Motor neuron (in vitro differentiated cells): ENCODE measurements around the gene NMNAT3. TPM values are rescaled to one million over a fixed set of nuclear protein-coding genes. Genes with fewer than 3 reads are reported as not detected.

Source experiments
- ATAC-seq, 8 experiments: fragments of 200-7000 bp; cut with Tn5 transposase; replicated peaks in 6 of 8; 2 replicates each; pipeline ENCODE4 v1.8.0; 2021; ENCODE audit warnings: mild to moderate bottlenecking in 8 of 8, moderate library complexity in 8 of 8
- H3K27ac ChIP-seq, 2 donors: fragments of 250-450 bp; sonication (Bioruptor Pico); 2 replicates each; pipeline ENCODE4 v1.9.0; 2021; ENCODE audit warnings: antibody characterized with exemption in 2 of 2, mild to moderate bottlenecking in 2 of 2, moderate library complexity in 1 of 2
- H3K4me1 ChIP-seq, 2 donors: fragments of 250-450 bp; sonication (Bioruptor Pico); replicated peaks in 1 of 2; 2 replicates each; pipeline ENCODE4 v1.6.1; 2021; ENCODE audit warnings: antibody characterized with exemption in 2 of 2, mild to moderate bottlenecking in 2 of 2, moderate library complexity in 1 of 2
- H3K4me3 ChIP-seq, 5 donors: fragments of 250-450 bp; sonication (Bioruptor Pico); 2 replicates each; pipeline ENCODE4 v1.9.0; 2021; ENCODE audit warnings: antibody characterized with exemption in 5 of 5, mild to moderate bottlenecking in 5 of 5, moderate library complexity in 4 of 5
- WGBS, 10 experiments: fragments of 450-650 bp; shearing (Covaris generic); methylation state at CpG; one replicate each; pipeline ENCODE4 v1.0.0; 2022; 5-methylcytosine and 5-hydroxymethylcytosine counted together
- in situ Hi-C, 9 experiments: fragments of 400-800 bp; cut with MboI; loops; one replicate each; pipeline ENCODE4 v1.15.0; 2021; ENCODE audit warnings: low sequenced_read_pairs in 9 of 9, low pct_unique_long_range_greater_than_20kb in 2 of 9; ENCODE audit not compliant: unreplicated experiment in 9 of 9
- total RNA-seq, 8 experiments: library from RNA; unstranded; fragments of 300-600 nt; gene quantifications; 2 replicates each; pipeline versions ENCODE4 v1.2.3 to v1.2.4, GENCODE V29; 2022

The NMNAT3 gene
- total RNA-seq, 8 experiments from 2014 or later, result 0.66 to 13.4 (median 6.1) TPM

- H3K4me1 ChIP-seq, result peaks cover 18 to 64% of the 10 kb centered on the region in 2 donors
- in situ Hi-C loops, result no loop called here
- no peak overlapping the region for H3K4me3 ChIP-seq
- ATAC-seq, result no peak
- no peak overlapping the region for H3K27ac ChIP-seq
Observed at GRCh38 chr3:139691619-139692018, 13.8 kb upstream of the NMNAT3 start.

GRCh38 chr3:139689708-139690228 is 12.0 kb upstream of the NMNAT3 start:
- in situ Hi-C loops, result no loop called here

DNA sequence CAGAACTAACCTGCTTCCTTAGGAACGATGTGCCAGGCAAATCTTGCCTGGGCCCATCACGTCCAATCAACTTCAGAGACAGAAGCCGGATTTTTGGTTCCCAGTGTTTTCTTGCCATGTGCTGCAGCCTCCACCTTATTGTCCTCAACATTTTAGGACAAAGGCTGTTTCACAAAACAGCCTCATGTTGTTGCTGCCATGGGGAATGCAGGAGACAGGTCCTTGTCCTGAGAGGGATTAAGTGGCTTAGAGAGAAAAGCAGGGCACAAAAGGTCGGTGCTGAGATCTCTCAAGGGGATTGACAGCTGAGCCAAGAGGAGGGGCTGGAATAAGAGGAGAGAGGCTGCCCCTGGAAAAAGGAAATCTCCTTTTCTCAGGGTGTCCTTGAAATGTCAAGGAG is 11.3 kb upstream of the NMNAT3 start:
- ATAC-seq, result peak in 5 of 8 experiments; percentile 47 to 85 (median 73)
- H3K4me3 ChIP-seq, result no peak overlapping the region
- H3K27ac ChIP-seq, result peak overlapping the region in 1 of 2 donors; percentile 32
- peaks cover 15 to 39% of the 10 kb centered on the region in 2 donors for H3K4me1 ChIP-seq
- WGBS, 10 experiments, result 0 to 30% (median 0%) methylated on average over 1 to 2 of the region's 4 CpGs; no CpG with 5 or more reads in 5 of the 10 experiments
- in situ Hi-C loops, result no loop called here

More at GRCh38 chr3:139689708-139690228, 12.0 kb upstream of the NMNAT3 start:
- Histone ChIP-seq H3K4me3 (no peak overlapping the region), H3K27ac (no peak overlapping the region), H3K4me1 (peaks cover 15 to 46% of the 10 kb centered on the region in 2 donors)
- 6 to 80% (median 63%) methylated on average over 1 to 7 of the region's 7 CpGs for WGBS, 10 experiments
- peak in 5 of 8 experiments; percentile 37 to 57 (median 51) for ATAC-seq

DNA sequence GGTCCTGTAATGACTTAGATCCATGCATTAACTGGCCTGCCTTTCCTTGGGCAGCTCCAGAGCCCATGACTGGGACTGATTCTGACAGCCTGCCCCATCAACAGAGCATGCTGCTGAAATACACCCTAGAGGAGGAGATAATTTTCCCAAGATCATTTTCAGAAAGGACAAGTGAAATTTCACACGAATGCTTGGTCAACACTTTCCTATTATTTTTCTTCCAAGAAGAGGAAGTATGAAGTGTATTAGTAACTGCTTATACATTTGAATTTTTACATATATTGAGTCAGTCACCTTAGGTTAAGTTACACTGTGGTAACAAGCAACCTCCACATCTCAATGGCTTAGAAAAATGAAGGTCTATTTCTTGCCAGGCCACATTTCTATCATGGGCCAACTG is 9.7 kb upstream of the NMNAT3 start:
- Histone ChIP-seq H3K27ac (no peak overlapping the region), H3K4me3 (no peak overlapping the region), H3K4me1 (peaks cover 15 to 37% of the 10 kb centered on the region in 2 donors)
- ATAC-seq, result no peak
- WGBS, 10 experiments, result 0 to 90% (median 60%) methylated on average over 1 of the region's 1 CpG; no CpG with 5 or more reads in 5 of the 10 experiments
- in situ Hi-C loops, result no loop called here

GRCh38 chr3:139686624-139687023 is 8.9 kb upstream of the NMNAT3 start:
- WGBS, 10 experiments, result 0 to 100% (median 69%) methylated on average over 1 to 3 of the region's 3 CpGs; no CpG with 5 or more reads in 2 of the 10 experiments
- in situ Hi-C loops, result no loop called here
- H3K4me3 ChIP-seq, result no peak overlapping the region
- no peak overlapping the region for H3K27ac ChIP-seq
- H3K4me1 ChIP-seq, result peaks cover 15 to 37% of the 10 kb centered on the region in 2 donors
- no peak for ATAC-seq

DNA sequence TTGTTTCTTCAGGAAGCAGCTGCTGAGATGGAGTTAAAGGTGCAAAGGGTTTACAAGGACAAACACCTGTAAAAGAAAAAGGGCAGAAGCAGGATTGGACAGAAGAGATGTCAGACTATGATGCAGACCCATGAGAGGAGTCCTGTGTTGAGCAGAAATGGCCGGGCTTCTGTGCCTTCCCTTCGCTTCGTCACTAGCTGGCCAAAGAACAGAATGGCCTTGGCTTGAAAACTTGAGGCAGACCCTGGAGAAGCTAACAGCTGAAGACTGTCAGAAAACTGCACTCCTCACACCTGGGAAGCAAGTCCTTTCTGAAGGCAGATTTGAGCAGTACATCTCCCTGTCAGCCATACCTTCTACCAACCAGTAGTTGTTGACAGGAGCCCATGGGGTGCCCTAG is 8.4 kb upstream of the NMNAT3 start:
- WGBS, 10 experiments, result 51 to 95% (median 79%) methylated on average over 2 to 3 of the region's 3 CpGs; no CpG with 5 or more reads in 6 of the 10 experiments
- in situ Hi-C loops, result no loop called here
- H3K27ac ChIP-seq, result no peak overlapping the region
- H3K4me1 ChIP-seq, result peaks cover 15 to 37% of the 10 kb centered on the region in 2 donors
- ATAC-seq, result no peak
- H3K4me3 ChIP-seq, result no peak overlapping the region

DNA sequence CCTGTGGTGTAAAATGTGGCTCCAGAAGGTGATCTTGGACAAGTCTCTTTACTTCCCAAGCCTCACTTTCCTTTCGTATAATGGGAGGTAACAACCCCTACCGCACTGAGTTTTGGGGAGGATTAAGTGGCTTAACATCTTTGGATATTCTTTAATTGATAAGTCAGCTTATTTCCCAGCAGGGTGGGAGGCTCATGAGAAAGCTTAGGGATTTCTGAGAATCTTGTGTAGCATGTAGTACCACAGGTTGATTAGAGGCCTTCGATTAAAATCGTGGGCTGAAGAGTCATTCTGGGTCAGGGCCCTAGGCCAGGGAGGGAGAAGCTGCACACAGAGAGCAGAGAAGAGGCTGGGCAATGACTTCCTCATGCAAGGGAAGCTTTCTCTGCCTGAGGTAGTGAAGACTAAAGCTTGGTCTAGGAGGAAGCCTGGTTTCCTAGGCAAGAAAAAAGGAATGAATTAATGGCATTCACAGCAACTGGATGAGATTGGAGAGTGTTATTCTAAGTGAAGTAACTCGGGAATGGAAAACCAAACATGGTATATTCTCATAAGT is 1.5 kb upstream of the NMNAT3 start:
- WGBS, 10 experiments, result 11 to 87% (median 79%) methylated on average over 1 to 5 of the region's 5 CpGs; no CpG with 5 or more reads in 2 of the 10 experiments
- no peak for ATAC-seq
- Histone ChIP-seq H3K27ac (no peak overlapping the region), H3K4me3 (no peak overlapping the region), H3K4me1 (peaks cover 24 to 31% of the 10 kb centered on the region in 2 donors)
- in situ Hi-C loops, result no loop called here

DNA sequence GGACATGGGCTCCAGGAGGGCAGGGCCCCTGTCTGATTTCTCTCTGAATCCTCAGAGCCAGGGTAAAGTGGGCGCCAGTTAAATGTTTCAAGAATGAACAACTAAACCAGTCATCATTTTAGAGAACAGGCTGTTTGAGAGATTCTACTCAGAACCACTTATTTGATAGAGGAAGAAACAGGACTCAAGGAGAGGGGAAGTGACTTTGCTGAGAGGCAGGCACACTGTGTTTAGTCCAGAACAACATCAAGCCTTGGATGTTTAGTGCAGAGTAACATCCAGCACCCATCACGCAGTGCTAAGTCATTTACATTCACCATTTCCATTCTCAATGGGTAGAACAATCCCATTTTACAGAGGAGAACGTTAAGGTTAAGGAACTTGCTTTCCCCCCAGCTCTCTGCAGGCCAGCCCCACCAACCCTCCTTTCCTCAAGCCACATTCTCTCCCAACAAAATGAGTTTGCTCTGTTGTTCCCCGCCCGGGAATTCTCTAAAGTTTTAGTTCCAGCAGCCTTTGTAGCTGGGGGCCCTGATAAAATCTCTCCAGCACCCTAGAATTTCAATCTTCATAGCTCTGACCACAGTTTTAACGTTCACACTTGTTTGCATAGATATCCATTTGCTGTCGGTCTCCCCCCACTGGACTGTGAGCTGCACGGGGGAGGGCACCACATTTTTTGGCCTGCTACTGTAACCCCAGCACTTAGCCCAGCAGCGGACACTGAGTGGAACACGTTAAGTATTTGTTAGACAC is 962 bp downstream of the NMNAT3 start:
- Histone ChIP-seq H3K27ac (no peak overlapping the region), H3K4me3 (peak overlapping the region; percentile 38 to 72 (median 53)), H3K4me1 (peaks cover 30 to 45% of the 10 kb centered on the region in 2 donors)
- in situ Hi-C loops, result no loop called here
- 14 to 72% (median 63%) methylated on average over 1 to 10 of the region's 10 CpGs for WGBS, 10 experiments
- ATAC-seq, result no peak

DNA sequence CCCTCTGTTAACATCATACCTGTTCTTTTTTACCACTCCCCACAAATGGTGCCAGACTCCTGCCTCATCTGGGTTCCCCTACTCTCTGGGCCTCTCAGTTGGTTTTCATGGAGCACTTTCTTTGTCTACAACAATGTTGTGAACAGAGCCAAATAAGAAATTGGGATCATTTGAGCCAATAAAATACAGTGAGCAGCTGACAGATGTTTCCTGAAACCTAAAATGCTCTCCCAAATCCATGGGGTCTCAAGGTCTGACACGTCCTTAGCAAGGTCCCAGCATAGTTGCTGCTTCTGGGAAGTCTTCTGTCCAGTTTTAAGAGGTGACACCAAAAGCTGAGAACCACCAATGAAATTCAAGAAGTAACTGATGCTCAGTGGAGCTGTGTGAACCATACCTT is 1.7 kb downstream of the NMNAT3 start:
- in situ Hi-C loops, result no loop called here
- no peak for ATAC-seq
- H3K4me1 ChIP-seq, result peaks cover 30 to 52% of the 10 kb centered on the region in 2 donors
- H3K27ac ChIP-seq, result no peak overlapping the region
- no peak overlapping the region for H3K4me3 ChIP-seq
- 20 to 100% (median 71%) methylated on average over 1 of the region's 1 CpG; no CpG with 5 or more reads in 7 of the 10 experiments for WGBS, 10 experiments

DNA sequence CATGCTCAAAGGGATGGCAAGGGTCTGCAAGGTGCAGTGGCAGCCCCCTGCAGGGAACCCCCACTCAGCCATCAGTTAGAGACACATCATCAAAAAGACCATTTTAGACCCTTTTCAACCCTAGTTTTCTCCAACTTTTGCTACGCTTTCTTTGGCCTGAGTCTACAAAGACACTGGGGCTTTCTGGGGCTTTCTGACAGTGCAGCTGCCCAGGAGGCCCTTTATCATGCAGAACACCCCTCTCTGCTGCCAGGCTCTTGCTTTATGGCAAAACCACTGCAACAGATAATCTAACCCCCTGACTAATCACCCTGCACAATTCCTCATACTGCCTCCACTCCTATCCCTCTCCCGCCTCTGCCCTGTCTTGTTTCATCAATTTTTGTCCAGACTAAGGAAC is 2.4 kb downstream of the NMNAT3 start:
- Histone ChIP-seq H3K4me1 (peaks cover 30 to 59% of the 10 kb centered on the region in 2 donors), H3K27ac (no peak overlapping the region), H3K4me3 (no peak overlapping the region)
- WGBS, 10 experiments, result 17 to 83% (median 60%) methylated on average over 1 of the region's 2 CpGs; no CpG with 5 or more reads in 5 of the 10 experiments
- in situ Hi-C loops, result no loop called here
- ATAC-seq, result peak in 3 of 8 experiments; percentile 23 to 30 (median 27)

GRCh38 chr3:139674571-139675260 is 3.1 kb downstream of the NMNAT3 start:
- WGBS, 10 experiments, result 35 to 100% (median 58%) methylated on average over 1 to 6 of the region's 6 CpGs; no CpG with 5 or more reads in 2 of the 10 experiments
- Histone ChIP-seq H3K4me1 (peaks cover 30 to 59% of the 10 kb centered on the region in 2 donors), H3K4me3 (no peak overlapping the region), H3K27ac (no peak overlapping the region)
- ATAC-seq, result no peak
- in situ Hi-C loops, result no loop called here

- peaks cover 25 to 52% of the 10 kb centered on the region in 2 donors for H3K4me1 ChIP-seq
- H3K27ac ChIP-seq, result no peak overlapping the region
- in situ Hi-C loops, result no loop called here
- ATAC-seq, result no peak
- 14 to 100% (median 91%) methylated on average over 1 to 2 of the region's 4 CpGs; no CpG with 5 or more reads in 2 of the 10 experiments for WGBS, 10 experiments
- no peak overlapping the region for H3K4me3 ChIP-seq
Observed at GRCh38 chr3:139672884-139673283, 4.9 kb downstream of the NMNAT3 start.
